Right lobe of liver (tissue), 4 donors: Measurements from ENCODE around the gene OCIAD2.

Experiments used
- CTCF ChIP-seq, 4 donors: fragments of 200-600 bp in 3 of 4; fragments of 450-650 bp in 1 of 4; IDR thresholded peaks; one replicate each; pipeline versions ENCODE4 v1.5.1 to v1.8.0; 2016 to 2022; ENCODE audit warnings: antibody characterized with exemption in 4 of 4, mild to moderate bottlenecking in 2 of 4
- POLR2A ChIP-seq: fragments of 450-650 bp; IDR thresholded peaks from one replicate; pipeline ENCODE4 v1.6.1; 2017; ENCODE audit warnings: antibody characterized with exemption, mild to moderate bottlenecking
- donor health status: DM: no; HTN: no; CAD: no.
- donor health status: DM: no; HTN: no; CAD: no.
- donor health status: DM: no; HTN: yes; CAD: no.

GRCh38 chr4:48898733-48899431 is 7.7 kb downstream of the OCIAD2 start:
- TF ChIP-seq CTCF (IDR thresholded peaks at IDR 0.05) (no peak), POLR2A (no peak)
